DLD1 (cell line): ENCODE data around the gene GABRG3.
"Not testable (repeated sequence)": the region's sequence is repeated elsewhere in the genome, so short reads cannot be mapped to it uniquely, and the experiment has no call there.

ENCODE experiments used
- in situ Hi-C: cut with HindIII; loops from 2 replicates; pipeline ENCODE4 v1.10.0; 2017; ENCODE audit warnings: low sequenced_read_pairs

The GABRG3 gene

DNA sequence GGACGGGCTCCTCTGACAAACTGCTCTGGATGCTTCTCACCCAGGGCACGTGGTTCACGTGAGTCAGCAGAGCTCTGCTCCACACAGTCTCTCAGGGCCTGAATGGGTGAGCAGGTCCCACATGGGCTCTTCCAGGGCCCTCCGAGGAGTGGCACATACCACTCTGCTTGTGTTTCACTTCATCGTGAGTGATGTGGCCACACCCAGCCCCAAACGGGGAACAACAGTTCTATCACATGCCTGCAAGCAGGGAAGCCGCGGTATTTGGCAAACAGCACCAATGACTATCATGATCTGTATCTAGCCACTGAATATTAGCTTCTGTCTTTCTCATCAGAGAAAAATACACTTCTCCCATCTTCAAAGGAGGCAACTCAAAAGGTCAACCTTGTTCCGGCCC lies 352.8 kb downstream of the GABRG3 start:
- in situ Hi-C loops, result no loop called here

DNA sequence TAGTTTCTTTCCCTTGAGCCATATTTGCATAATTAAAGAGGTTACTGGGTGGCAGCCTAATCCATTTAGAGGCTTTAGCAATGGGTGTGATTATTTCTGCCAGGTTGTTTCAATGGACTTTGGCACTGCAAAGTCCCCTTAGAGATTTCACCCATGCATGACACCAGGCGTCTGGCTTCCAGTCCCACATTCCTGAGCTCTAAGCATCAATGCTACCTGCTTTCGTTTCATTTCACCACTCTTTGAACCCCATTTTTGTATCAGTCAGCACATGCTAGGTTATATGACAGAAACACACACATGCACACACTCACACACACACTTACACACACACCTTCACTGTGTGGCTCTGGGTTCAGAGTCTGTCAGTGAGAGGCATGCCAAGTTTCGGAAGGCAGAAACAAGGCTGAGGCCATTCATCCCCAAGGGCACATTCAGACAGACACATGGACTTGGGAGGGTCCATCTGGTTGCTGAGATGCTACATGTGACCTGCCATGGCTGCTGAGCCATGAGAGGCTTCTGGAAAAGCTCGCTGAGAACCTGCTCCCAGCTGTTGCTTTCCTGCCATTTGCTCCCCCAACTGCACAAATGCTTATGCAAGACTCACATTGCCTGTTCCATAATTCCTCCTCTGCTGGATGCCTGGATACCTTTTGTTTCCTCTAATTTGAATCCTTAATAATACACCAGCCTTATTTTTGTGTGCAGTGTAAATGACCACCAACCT lies 354.1 kb downstream of the GABRG3 start:
- in situ Hi-C loops, result no loop called here

DNA sequence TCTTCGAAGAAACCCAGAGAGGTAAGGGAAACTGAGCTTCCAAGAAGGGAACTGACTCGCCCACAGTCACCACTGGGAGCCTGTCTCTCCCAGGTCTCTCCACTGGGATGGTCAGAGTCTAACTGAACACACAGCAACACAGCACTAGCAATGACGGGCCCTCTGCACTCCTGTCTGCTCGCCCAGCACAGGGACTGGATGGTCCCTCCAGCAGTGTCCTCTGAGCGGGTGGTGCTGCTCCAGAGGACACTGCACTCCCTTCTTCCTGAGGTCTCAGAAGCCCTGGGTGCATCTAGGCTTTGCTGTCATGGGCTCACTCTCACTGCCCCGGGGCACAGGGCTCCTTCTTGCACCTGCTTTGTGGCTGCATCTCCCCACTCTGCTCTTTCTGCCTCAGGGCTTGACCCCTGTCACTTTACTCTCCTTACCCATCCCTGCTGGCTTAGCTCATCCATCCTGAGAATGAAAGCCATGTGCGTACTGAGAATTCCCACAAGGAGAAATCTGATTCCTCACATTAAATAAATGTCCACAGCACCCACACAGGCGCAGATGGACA lies 356.6 kb downstream of the GABRG3 start:
- in situ Hi-C loops, result no loop called here

DNA sequence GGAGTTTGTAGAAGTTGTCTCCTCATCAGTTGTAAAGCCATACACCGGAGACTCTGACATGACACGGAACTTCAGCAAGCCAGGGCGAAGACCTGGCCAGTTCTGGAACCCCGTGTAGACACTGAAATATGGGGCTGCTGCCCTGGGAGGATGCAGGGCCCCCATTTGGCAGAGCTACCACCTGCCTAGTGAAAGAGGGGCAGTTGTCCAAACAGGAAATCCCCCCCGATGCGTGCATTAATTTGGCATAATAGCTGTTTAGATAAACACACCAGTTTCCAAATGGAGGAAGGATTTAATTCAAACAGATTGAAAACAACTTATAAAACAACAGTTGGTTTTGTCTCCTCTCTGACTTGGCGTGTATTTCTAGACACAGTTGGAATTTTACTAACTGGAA lies 357.2 kb downstream of the GABRG3 start:
- in situ Hi-C loops, result no loop called here

DNA sequence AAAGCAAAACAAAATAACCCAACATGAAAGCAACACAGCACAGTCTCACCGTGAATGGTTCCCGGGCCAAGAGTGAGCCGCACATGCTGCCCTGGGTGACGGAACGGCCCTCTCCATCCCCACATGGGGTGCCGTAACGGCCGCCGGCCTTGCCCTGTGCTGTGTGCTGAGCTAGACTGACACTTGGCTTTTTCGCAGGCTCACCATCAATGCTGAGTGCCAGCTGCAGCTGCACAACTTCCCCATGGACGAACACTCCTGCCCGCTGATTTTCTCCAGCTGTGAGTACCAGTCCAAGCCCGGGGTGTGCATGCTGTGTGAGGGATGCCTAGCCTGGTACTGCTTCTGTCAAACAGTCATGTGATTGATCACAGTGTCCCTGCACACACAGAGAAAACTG lies 357.6 kb downstream of the GABRG3 start:
- in situ Hi-C loops, result no loop called here

DNA sequence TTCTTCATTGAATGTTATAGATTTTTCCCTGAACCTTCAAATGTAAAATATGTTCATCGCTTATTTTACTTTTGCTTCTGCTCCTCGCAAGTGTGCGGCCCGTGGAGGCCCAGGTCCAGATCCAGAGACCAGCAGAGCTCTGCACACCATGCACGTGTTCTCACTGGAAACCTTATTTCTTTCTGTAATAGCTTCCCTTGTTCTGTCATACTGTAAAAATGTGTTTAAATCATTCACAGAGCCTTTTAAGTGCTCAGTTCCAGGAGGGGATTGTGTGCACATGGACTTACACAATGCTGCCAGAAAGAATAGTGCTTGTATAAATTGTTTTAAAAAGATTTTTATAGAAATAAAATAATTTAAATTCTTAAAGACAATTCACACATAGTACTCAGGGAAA lies 359.3 kb downstream of the GABRG3 start:
- in situ Hi-C loops, result no loop called here

DNA sequence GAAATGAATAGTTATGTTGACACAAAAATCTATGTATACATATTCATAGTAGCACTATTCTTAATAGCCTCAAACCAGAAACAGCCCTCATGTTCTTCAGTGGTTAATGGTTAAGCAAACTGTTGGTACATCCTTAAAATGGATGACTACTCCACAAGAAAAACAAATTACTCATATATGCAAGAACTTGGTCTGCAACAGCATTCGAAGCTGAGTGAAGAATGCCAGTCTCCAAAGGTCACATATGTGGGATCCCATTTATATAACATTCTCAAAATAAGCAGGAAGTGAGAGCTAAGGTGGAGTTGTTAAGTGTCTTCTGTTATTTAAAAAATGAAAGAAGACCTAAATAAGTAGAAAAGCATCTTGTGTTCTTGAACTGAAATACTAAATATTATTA lies 365.7 kb downstream of the GABRG3 start:
- in situ Hi-C loops, result no loop called here

DNA sequence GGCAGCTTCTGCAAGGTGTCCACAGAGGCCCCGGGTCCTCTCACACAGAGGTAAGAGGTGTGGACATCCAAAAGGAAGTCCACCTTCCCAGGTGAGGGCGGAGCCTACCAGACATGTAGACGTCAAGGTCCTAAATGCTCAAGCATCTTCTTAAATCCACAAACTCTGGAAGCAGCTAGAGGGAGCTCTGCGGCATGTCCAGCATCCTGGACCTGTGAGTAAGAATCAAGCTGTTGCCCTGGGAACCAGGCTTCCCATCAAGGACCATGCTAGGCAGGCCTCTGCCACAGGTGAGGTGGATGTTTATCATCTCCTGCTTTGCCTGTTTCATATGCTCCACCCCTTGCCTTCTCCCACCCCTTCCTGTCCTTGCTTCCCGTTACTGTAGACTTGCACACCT lies 368.2 kb downstream of the GABRG3 start:
- in situ Hi-C loops, result no loop called here

DNA sequence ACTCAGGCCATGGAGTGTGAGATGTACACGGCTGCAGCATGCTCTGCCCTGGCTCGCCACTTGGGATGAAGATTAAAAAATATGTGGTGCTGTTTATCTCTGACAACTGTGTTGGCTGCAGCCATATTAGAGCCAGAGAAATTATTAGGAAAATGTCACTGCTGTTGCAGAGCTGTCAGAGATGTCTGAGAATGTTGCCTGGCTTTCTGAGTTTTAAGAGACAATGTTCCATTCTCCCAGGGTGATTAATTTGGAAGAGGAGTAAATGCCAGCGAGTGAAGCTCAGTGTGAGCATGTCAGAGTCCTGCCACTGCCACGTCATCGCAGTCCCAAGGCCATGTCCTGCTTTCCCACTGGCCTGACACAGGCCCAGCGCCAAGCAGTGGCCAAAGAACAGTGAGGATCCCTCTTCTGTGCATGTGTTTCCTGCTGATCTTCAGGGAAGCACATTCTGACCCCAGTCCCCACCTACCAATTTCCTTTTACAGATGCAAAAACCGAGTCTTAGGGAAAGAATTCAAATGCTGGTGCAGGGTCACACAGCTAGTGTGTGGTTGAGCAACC lies 370.9 kb downstream of the GABRG3 start:
- in situ Hi-C loops, result no loop called here

DNA sequence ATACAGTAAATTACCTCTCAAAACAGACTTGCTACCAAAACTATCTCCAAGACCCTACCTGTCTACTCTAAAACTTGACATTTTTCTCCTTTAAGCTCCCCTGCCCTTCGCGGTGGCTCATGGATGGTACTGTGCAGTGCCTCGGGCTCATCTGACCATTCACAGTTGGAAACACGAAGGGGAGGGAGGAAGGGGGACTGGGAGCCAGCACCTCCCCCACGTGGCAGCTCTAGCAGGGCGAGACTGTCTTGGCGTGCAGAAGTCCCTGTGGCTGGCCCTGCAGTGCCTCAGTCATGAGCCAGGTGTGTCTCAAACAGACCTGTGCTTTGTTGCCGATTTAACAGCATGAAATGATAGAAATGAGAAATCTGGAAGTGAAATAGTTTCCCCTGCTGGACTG lies 372.0 kb downstream of the GABRG3 start:
- in situ Hi-C loops, result no loop called here

DNA sequence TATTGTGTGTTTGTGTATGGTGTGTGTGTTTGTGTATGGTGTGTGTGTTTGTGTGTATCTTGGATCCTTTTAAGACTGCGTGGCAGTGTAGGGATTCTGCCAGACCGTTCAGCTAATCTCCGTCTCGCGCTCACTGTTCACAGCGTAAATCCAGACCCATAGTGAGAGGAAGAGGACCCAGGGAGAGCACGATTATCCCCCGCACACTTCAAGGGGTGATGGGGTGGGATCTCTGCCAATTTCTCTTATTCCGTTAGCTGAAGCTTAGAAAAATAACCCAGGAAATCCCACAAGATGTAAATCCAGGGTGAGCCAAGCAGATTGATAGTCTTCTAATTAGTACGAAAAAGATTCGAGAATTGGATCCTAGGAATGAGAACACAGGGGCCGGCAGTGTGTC lies 381.2 kb downstream of the GABRG3 start:
- in situ Hi-C loops, result no loop called here

DNA sequence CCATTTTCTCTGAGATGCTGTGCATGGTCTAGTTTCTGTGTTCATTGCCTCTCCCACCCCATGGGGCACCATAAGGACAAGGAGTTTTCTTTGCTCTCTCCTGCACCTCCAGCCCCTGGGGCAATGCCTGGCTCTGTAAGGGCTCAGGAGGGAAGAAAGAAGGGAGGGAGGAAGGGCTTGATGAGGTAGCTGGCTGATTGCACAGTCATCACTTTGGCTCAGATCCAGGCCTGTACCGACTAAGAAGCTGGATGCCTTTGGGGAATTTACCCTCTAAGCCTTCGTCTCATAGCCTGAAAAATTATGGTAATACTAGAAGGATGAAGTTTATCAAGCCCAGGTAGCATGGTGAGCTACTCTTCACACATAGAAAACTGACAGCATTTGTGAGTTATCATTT lies 382.9 kb downstream of the GABRG3 start:
- in situ Hi-C loops, result no loop called here

DNA sequence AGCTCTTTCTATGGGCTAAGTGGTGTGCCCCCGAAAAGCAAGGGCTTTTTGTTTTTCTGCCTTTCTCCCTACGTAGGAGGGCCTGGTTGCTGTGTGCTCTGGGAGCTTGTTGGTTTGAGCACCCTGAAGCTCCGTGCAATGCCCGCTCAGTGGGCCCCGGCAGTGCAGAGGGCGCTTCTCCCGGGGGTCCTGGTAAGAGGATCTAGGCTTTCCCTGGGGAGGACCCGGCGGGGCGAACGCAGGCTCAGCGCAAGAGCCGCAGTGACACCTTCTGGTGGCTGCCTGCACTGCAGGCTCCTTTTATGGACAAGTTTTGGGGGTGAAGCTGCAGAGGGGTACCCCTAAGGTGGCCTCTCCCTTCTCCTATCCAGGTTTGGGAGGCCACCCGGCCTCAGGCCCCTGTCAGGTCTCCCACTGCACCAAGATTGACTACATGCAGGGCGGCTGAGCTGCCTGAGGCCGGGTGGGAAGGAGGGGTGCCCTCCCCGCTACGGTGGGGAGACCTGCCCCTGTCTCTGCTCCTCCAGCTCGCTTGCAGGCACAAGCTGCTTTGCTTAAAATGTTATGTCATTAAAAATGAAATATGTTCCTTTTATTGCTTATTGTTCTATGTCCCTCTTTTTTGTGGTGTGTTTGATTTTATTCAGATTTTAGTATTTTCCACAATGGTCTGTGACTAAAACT lies 387.9 kb downstream of the GABRG3 start:
- in situ Hi-C loops, result no loop called here

DNA sequence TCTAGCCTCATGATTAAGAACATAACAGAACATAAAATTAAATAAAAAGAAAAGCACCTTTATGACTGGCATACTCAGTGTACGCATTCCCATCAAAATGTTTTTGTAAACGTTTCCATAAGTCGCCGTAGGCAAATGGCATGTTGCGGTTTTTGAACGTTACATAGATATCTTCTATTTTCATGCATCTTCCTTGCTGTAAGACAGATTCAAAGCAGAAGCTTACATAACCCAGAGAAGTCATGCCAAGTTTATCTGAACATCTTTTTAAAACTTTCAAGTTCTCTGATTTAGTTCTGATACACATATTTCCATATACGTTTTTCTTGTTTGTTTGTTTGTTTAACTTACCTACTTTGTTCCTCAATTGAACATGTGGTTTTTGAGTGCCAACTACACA lies 388.6 kb downstream of the GABRG3 start:
- in situ Hi-C loops, result no loop called here

DNA sequence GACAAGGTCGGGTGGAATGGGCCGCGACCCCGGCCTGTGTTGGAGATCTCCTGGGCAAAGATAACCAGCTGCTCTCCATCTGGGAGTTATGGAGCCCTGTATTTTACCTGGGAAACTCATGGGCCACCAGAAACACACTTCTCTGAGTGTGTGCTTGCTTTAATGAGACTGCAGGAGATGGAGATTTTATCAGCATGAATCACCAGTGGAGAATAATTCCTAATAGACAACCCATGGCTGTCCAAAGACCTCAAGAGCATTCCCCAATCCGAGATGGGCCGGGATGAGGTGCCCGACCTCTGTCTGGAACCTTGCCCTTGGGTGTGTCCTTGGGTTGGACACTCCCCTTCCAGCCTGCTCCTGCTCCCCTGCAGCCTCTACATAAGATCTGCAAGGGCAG lies 389.3 kb downstream of the GABRG3 start:
- in situ Hi-C loops, result no loop called here

DNA sequence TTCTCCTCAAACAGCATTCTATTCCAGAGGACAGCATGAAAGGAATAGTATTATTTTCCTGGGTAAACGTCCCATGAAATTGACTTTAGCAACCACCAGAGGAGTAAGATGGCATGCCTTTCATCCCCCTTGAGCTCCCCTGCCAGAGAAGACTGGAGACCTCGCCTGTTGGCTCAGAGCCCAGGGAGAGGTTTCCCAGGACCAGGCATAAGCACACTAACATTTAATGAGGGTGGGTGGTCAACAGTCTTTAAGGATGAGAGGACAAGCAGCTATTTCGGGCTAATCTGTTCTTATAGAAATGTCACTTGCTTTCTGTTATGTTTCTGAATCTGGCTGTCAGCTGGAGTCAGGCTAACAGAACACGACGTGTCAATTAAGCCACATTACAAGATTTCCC lies 390.5 kb downstream of the GABRG3 start:
- in situ Hi-C loops, result no loop called here

DNA sequence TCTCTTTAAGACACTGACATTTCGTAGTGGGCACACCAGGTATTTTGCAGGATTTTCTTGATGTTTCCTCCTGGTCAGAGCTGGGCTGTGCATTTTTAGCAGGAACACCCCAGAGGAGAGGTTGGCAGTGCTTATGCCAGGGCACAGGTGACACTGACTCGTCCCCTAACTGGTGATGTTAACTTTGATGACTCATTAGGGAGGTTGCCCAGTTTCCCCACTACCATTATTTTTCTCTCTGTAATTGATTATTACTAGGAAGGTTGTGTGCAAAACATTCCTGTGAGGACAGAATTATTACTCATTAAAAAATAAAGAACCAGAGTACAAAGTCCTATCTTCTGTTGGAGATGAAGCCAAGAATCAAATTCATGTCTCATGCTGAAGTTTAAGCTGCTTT lies 394.5 kb downstream of the GABRG3 start:
- in situ Hi-C loops, result no loop called here

DNA sequence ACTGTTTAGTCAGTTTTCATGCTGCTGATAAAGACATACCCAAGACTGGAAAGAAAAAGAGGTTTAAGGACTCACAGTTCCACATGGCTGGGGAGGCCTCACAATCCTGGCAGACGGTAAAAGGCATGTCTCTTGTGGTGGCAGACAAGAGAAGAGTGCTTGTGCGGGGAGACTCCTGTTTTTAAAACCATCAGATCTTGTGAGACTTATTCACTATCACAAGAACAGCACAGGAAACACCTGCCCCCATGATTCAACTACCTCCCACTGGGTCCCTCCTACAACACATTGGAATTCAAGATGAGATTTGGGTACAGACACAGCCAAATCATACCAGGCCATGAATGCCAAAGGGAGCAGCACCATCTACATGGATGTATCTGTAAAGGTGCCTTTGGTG lies 406.4 kb downstream of the GABRG3 start:
- in situ Hi-C loops, result not testable (repeated sequence)

DNA sequence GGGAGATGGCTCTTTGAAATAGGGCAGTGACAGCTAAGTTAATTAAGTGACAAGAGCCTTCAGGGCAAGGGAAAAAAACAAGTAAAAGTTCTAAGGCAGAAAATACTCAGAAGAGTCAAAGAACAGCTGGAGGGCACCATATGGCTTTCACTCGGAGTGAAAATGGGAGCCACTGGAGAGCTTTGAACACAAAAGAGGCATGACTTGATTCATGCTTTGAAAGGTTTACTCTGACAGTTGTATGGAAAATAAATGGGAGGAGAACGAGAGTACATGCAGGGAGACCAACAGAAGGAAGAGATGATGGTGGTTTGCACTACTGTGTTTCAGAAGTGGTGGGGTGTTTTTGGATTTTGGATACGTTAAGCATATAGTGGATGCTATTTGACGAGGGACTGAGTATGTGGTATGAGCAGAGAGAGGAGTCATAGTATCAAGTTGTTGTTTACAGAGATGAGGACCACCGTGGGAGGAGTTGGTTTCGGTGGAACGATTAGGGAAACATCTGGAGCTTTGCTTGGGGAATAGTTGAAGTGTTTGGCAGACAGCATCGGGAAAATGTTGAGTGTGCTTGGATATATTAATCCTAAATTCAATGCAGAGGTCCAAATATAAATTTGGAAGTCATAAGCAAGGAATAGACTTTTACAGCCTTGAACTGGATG lies 411.5 kb downstream of the GABRG3 start:
- in situ Hi-C loops, result no loop called here

DNA sequence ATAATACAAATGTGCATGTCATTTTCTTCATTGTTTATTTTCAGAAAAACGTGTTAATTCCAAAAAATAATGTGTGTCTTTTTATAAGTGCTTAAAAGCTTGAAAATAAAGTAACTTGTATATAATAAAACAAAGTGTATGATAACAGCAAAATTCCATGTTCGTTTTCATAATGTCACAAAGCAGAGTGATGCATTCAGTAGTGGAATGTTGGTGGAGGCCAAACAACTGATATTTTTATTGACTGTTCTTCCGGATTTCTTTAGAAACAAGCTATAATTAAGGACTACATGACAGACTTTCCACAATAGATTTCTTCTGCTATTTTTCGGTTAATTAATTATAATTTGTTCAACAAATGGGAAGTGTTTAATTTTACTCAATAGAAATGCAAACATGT lies 412.7 kb downstream of the GABRG3 start:
- in situ Hi-C loops, result no loop called here

DNA sequence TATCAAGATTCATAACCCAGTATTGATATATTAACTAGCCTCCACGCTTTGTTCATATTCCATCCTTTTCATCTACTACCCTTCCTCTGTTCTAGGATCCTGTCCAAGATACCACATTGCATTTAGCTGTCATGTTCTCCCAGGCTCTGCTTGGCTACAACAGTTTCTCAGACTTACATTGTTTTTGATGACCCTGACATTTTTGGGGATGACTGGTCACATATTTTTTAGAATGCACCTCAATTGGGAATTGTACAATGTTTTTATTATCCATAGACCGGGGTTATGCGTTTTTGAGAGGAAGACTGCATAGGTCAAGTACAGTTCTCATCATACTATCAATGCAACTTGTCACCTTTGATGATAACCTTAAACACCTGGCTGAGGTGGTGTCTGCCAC lies 421.2 kb downstream of the GABRG3 start:
- in situ Hi-C loops, result no loop called here

DNA sequence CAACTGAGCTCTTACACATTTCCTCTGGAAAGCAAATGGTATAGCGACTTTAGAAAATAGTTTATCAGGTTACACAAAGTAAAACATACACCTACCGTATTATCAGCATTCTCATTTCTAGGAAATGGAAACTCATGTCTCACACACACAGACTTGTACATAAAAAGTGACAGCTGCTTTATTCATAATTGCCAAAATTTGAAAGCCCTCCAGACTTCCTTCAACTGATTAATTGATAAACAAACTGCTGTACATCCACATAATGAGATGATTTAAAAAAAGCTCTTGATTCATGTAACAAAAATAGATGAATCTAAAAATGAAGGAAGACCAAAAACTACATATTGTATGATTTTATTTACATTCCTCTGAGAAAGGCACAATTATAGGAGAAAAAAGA lies 425.5 kb downstream of the GABRG3 start:
- in situ Hi-C loops, result no loop called here
